HepG2 (cell line): Measurements from ENCODE around the gene NCOA1. TPM values are rescaled to one million over a fixed set of nuclear protein-coding genes. Genes with fewer than 3 reads are reported as not detected.

ENCODE experiments used
- ATAC-seq: fragments of 200-7000 bp; cut with Tn5 transposase; 3 replicates; pipeline ENCODE4 v1.9.1; 2020; ENCODE audit warnings: mild to moderate bottlenecking, moderate library complexity
- BruUV-seq: library from RNA; stranded (reverse); fragments of 400-500 nt; replicated peaks from 2 replicates; lab custom pipeline; 2021; lab: Mats Ljungman, UMichigan
- CTCF ChIA-PET: fragments of 300-600 bp; formaldehyde crosslinking; extraction: SDS; loops from one replicate; lab custom pipeline; 2021; ENCODE audit warnings: low total read pairs, inconsistent platforms, low intra/inter-chr PET ratio; lab: Yijun Ruan, JAX
- POLR2A ChIA-PET: fragments of 350-600 bp; sonication (Branson Sonifier 250); formaldehyde crosslinking; loops from one replicate; lab custom pipeline; 2020; ENCODE audit warnings: antibody characterized with exemption, inconsistent platforms; lab: Yijun Ruan, JAX
- DNase-seq: peaks from one replicate; pipeline ENCODE4 v3.0.0-alpha.2; 2015; ENCODE audit warnings: low spot score
- FAIRE-seq: peaks from 3 replicates; lab custom pipeline; 2011; peaks lifted over from hg19 to GRCh38; lab: Jason Lieb, UNC
- H2AFZ ChIP-seq: one replicate; pipeline ENCODE4 v1.6.1; 2011; ENCODE audit warnings: low read length, inconsistent platforms
- H3K27ac ChIP-seq: fragments of 300-600 bp; 3 replicates; pipeline ENCODE4 v1.8.0; 2011; ENCODE audit warnings: mixed run types, mild to moderate bottlenecking, mixed read lengths, low read length, inconsistent platforms; ENCODE audit not compliant: insufficient read depth; ENCODE audit errors: extremely low read length
- H3K27me3 ChIP-seq, 2 experiments: fragments of 200-600 bp in 1 of 2; 2 replicates in 1 of 2; 3 replicates in 1 of 2; pipeline versions ENCODE4 v1.6.0 to v1.8.0; 2011; ENCODE audit warnings: low read length in 2 of 2, mild to moderate bottlenecking in 2 of 2, moderate library complexity in 2 of 2, inconsistent platforms in 1 of 2; ENCODE audit not compliant: insufficient read depth in 2 of 2, control insufficient read depth in 1 of 2
- H3K36me3 ChIP-seq, 2 experiments: fragments of 200-600 bp in 1 of 2; replicated peaks in 1 of 2; 2 replicates in 1 of 2; 3 replicates in 1 of 2; pipeline versions ENCODE4 v1.5.1 to v1.8.0; 2011; ENCODE audit warnings: low read length in 2 of 2, inconsistent platforms in 1 of 2; ENCODE audit not compliant: insufficient read depth in 2 of 2, control insufficient read depth in 1 of 2
- H3K4me1 ChIP-seq: 2 replicates; pipeline ENCODE4 v1.5.1; 2012; ENCODE audit warnings: low read length, inconsistent platforms; ENCODE audit not compliant: insufficient read depth
- H3K4me2 ChIP-seq: 2 replicates; pipeline ENCODE4 v1.6.0; 2011; ENCODE audit warnings: low read depth, low read length, inconsistent platforms
- H3K4me3 ChIP-seq, 3 experiments: fragments of 200-600 bp in 1 of 3; sonication (generic), shearing (Covaris generic) in 1 of 3; replicated peaks in 1 of 3; 2 replicates each; pipeline ENCODE4 v1.5.1; 2011 to 2016; ENCODE audit warnings: low read length in 3 of 3, inconsistent platforms in 2 of 3, low read depth in 2 of 3, mild to moderate bottlenecking in 2 of 3, control low read depth in 1 of 3, mixed read lengths in 1 of 3; ENCODE audit not compliant: insufficient read depth in 1 of 3
- H3K79me2 ChIP-seq: one replicate; pipeline ENCODE4 v1.6.1; 2011; ENCODE audit warnings: low read length, inconsistent platforms; ENCODE audit not compliant: insufficient read depth
- H3K9ac ChIP-seq: 2 replicates; pipeline ENCODE4 v1.6.0; 2011; ENCODE audit warnings: mild to moderate bottlenecking, low read depth, low read length, inconsistent platforms; ENCODE audit not compliant: insufficient read depth
- H3K9me3 ChIP-seq: 2 replicates; pipeline ENCODE4 v1.5.1; 2012; ENCODE audit warnings: mild to moderate bottlenecking, low read length
- H4K20me1 ChIP-seq: 2 replicates; pipeline ENCODE4 v1.6.0; 2011; ENCODE audit warnings: inconsistent platforms, mild to moderate bottlenecking, low read length, moderate library complexity; ENCODE audit not compliant: insufficient read depth
- BRD4 ChIP-seq: sonication (generic); formaldehyde crosslinking; IDR thresholded peaks from 2 replicates; pipeline ENCODE4 v1.4.0; 2020; ENCODE audit warnings: missing genetic modification reagents
- CSRNP1 ChIP-seq: sonication (generic); formaldehyde crosslinking; IDR thresholded peaks from 2 replicates; pipeline ENCODE4 v1.8.1; 2023; ENCODE audit warnings: mild to moderate bottlenecking, missing genetic modification reagents
- FOXK1 ChIP-seq: sonication (generic); formaldehyde crosslinking; IDR thresholded peaks from 2 replicates; pipeline ENCODE4 v1.4.0; 2020; ENCODE audit warnings: low read depth, missing genetic modification reagents, borderline replicate concordance
- HMG20A ChIP-seq: IDR thresholded peaks from 2 replicates; pipeline ENCODE4 v1.6.1; 2016; ENCODE audit warnings: borderline replicate concordance
- RNF2 ChIP-seq: fragments of 450-650 bp; conservative IDR thresholded peaks from 2 replicates; pipeline ENCODE4 v1.6.1; 2016; ENCODE audit warnings: low read depth
- ZBTB46 ChIP-seq: sonication (generic); formaldehyde crosslinking; IDR thresholded peaks from 2 replicates; pipeline ENCODE4 v1.4.0; 2020; ENCODE audit warnings: mild to moderate bottlenecking, missing genetic modification reagents, borderline replicate concordance
- ZNF136 ChIP-seq: sonication (generic); formaldehyde crosslinking; IDR thresholded peaks from 2 replicates; pipeline ENCODE4 v1.8.1; 2022; ENCODE audit warnings: low read depth, mild to moderate bottlenecking, moderate library complexity, missing genetic modification reagents
- ZNF790 ChIP-seq: sonication (generic); formaldehyde crosslinking; IDR thresholded peaks from 2 replicates; pipeline ENCODE4 v1.8.0; 2022; ENCODE audit warnings: missing genetic modification reagents, mild to moderate bottlenecking, borderline replicate concordance
- WGBS: methylation state at CpG from one replicate; pipeline ENCODE4 v1.1.6; 2017; ENCODE audit warnings: low lambda C conversion rate; 5-methylcytosine and 5-hydroxymethylcytosine counted together
- in situ Hi-C: cut with HindIII; loops from 2 replicates; pipeline ENCODE4 v1.10.0; 2017; ENCODE audit warnings: low pct_unique_long_range_greater_than_20kb; ENCODE audit not compliant: extremely low pct_ligation_motif_present
- intact Hi-C: fragments of 100-400 bp; cut with micrococcal nuclease; formaldehyde crosslinking; loops from one replicate; pipeline ENCODE4 v1.10.0; 2022; ENCODE audit not compliant: unreplicated experiment
- polyA plus RNA-seq, 8 experiments: library from polyadenylated mRNA; depleted of rRNA in 3 of 8; stranded (reverse) in 7 of 8; unstranded in 1 of 8; fragments of >200 nt; fragmentation: Illumina TruSeq in 4 of 8; extraction: Trizol in 4 of 8; gene quantifications; 2 replicates each; pipeline versions ENCODE4 v1.2.1 to v1.2.3, GENCODE V29; 2011 to 2016; ENCODE audit warnings: low read depth in 4 of 8, missing spikeins in 1 of 8, mixed read lengths in 1 of 8; ENCODE audit not compliant: insufficient read depth in 1 of 8
- total RNA-seq, 5 experiments: library from RNA; depleted of rRNA; stranded (reverse); fragments of >200 nt; fragmentation: Illumina TruSeq; extraction: Trizol; gene quantifications; 2 replicates each; pipeline ENCODE4 v1.2.3, GENCODE V29; 2016; ENCODE audit warnings: low read depth in 1 of 5
- TF ChIP-seq, protein P1 (sequence below), 2 experiments: sonication (generic) in 1 of 2; formaldehyde crosslinking in 1 of 2; IDR thresholded peaks; 2 replicates each; pipeline versions ENCODE4 v1.4.0 to v1.6.1; 2016 to 2020; ENCODE audit warnings: borderline replicate concordance in 1 of 2, low read depth in 1 of 2, mild to moderate bottlenecking in 1 of 2, missing genetic modification reagents in 1 of 2
- TF ChIP-seq, protein P2 (sequence below): sonication (generic); formaldehyde crosslinking; IDR thresholded peaks from 2 replicates; pipeline ENCODE4 v1.5.0; 2020; ENCODE audit warnings: missing genetic modification reagents
- TF ChIP-seq, protein P3 (sequence below): sonication (generic); formaldehyde crosslinking; IDR thresholded peaks from 2 replicates; pipeline ENCODE4 v1.4.0; 2020; ENCODE audit warnings: missing genetic modification reagents

The NCOA1 gene
- total and polyA plus RNA-seq, 2 of the 13 experiments (the other 11 are each of a cell fraction or from before 2014, with no cell fraction given): 10.0 to 10.4 TPM

DNA sequence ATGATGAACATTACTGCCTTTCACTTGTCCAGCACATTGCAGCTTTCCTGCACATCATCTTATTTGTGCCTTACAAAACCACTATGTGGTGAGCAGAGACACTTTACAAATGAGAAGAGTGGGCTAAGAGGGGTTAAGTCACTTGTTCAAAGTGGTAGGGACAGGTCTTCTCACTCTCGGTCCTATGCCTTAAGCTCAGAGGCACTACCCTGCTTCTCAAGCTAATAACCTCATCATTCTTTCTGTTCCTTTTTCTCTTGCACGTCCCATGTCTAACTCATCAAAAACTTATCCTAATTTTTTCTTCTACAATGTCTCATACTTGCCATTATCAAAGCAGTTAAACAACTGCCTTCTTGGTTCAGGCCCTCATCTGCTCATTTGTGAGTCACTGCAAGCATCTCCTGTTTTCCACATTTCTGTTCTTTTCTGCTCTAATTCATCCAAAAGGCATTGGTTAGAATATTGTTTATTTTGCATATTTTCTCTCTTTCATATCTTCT lies 21.9 kb upstream of the NCOA1 start:
- Histone ChIP-seq H3K27ac (no peak overlapping the region), H3K27me3 (peaks cover 0 to 6% of the 10 kb centered on the region in 2 experiments; a peak in 1 of 5 replicates), H2AFZ (no peak overlapping the region), H4K20me1 (no peaks in the 10 kb centered on the region), H3K36me3 (no peaks in the 10 kb centered on the region), H3K9ac (no peak overlapping the region), H3K4me2 (no peak overlapping the region), H3K4me1 (no peaks in the 10 kb centered on the region), H3K4me3 (no peak overlapping the region), H3K9me3 (no peaks in the 10 kb centered on the region), H3K79me2 (no peaks in the 10 kb centered on the region)
- WGBS: 20% methylated on average over 2 of the region's 2 CpGs
- no peak for ATAC-seq
- in situ Hi-C loops: no loop called here
- ChIA-PET CTCF (no interaction called here), POLR2A (no interaction called here)
- intact Hi-C loops: no loop called here
- BruUV-seq: no TSS peak
- no peak for DNase-seq
- FAIRE-seq: no peak
- TF ChIP-seq, protein P1, sequence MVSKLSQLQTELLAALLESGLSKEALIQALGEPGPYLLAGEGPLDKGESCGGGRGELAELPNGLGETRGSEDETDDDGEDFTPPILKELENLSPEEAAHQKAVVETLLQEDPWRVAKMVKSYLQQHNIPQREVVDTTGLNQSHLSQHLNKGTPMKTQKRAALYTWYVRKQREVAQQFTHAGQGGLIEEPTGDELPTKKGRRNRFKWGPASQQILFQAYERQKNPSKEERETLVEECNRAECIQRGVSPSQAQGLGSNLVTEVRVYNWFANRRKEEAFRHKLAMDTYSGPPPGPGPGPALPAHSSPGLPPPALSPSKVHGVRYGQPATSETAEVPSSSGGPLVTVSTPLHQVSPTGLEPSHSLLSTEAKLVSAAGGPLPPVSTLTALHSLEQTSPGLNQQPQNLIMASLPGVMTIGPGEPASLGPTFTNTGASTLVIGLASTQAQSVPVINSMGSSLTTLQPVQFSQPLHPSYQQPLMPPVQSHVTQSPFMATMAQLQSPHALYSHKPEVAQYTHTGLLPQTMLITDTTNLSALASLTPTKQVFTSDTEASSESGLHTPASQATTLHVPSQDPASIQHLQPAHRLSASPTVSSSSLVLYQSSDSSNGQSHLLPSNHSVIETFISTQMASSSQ (IDR thresholded peaks at IDR 0.05; ENCODE audit: low read depth): no peak
- TF ChIP-seq, protein P1 (CRISPR knock-in tag; IDR thresholded peaks at IDR 0.05; ENCODE audit: borderline replicate concordance): no peak
- TF ChIP-seq ZBTB46: no peak
- TF ChIP-seq BRD4 (CRISPR knock-in tag): no peak
- TF ChIP-seq ZNF790 (CRISPR knock-in tag): no peak
- TF ChIP-seq ZNF136: no peak
- TF ChIP-seq FOXK1 (CRISPR knock-in tag): no peak
- no peak for TF ChIP-seq CSRNP1 (CRISPR knock-in tag)
- TF ChIP-seq, protein P2, sequence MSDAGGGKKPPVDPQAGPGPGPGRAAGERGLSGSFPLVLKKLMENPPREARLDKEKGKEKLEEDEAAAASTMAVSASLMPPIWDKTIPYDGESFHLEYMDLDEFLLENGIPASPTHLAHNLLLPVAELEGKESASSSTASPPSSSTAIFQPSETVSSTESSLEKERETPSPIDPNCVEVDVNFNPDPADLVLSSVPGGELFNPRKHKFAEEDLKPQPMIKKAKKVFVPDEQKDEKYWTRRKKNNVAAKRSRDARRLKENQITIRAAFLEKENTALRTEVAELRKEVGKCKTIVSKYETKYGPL (CRISPR knock-in tag): no peak
- TF ChIP-seq HMG20A (CRISPR knock-in tag): no peak
- TF ChIP-seq, protein P3, sequence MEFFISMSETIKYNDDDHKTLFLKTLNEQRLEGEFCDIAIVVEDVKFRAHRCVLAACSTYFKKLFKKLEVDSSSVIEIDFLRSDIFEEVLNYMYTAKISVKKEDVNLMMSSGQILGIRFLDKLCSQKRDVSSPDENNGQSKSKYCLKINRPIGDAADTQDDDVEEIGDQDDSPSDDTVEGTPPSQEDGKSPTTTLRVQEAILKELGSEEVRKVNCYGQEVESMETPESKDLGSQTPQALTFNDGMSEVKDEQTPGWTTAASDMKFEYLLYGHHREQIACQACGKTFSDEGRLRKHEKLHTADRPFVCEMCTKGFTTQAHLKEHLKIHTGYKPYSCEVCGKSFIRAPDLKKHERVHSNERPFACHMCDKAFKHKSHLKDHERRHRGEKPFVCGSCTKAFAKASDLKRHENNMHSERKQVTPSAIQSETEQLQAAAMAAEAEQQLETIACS (CRISPR knock-in tag): no peak
- TF ChIP-seq RNF2: no peak
